ENCODE data around the gene TFF2.

Gene TFF2

DNA sequence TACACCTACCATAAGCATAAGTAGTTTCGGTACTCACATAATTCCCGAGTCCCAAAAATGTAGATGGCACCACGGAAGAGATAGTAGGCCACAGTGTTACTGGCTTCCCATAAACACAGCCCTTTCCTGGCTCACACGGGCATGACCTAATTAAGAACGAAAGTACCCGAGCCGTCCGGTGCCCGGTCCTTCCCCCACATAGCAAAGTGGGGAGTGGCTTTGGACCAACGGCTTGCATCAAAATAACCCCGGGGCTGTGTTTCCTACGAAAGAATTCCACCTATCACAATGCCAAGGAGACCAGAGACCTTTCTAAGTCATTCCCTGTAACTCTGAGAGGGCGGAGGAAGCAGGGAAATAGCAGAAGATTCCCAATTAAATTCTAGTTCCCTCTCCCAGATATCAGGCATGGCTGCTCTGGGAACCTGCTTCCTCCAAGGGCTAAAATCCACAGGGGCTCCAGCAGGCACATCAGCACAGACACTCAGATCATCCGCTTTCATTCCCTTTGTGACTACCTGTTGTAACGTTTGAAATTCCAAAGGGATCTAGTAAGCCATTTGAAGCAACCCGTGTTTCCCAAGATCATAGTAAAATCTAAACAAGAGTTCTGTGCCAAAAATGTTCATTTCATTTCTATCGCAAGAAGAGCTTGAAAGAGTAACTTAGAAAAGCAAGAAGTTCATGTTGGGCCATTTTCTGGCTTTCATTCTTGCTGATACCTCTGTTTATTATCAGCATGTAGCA, 45.3 kb upstream of the TFF2 start, which contains the start of gene TMPRSS3:
Gene TMPRSS3 (minus strand): TSS at position 148 of the 747 bp plus-strand sequence. CDS start 635 bp downstream, outside the sequence.
- Histone ChIP-seq H3K4me3 (ENCODE audit: low read depth, low read length) (no peak within 1 kb of the TSS), H3K36me3 (replicated peaks) (no peaks in the 10 kb centered on the region), H3K27ac (no peak within 1 kb of the TSS), H3K27me3 (replicated peaks) (no peaks in the 10 kb centered on the region)
- DNase-seq, result no peak
- in situ Hi-C loops (cut with HindIII; ENCODE audit: low pct_ligation_motif_present, low sequenced_read_pairs), result no loop called here
- TF ChIP-seq, protein P1, sequence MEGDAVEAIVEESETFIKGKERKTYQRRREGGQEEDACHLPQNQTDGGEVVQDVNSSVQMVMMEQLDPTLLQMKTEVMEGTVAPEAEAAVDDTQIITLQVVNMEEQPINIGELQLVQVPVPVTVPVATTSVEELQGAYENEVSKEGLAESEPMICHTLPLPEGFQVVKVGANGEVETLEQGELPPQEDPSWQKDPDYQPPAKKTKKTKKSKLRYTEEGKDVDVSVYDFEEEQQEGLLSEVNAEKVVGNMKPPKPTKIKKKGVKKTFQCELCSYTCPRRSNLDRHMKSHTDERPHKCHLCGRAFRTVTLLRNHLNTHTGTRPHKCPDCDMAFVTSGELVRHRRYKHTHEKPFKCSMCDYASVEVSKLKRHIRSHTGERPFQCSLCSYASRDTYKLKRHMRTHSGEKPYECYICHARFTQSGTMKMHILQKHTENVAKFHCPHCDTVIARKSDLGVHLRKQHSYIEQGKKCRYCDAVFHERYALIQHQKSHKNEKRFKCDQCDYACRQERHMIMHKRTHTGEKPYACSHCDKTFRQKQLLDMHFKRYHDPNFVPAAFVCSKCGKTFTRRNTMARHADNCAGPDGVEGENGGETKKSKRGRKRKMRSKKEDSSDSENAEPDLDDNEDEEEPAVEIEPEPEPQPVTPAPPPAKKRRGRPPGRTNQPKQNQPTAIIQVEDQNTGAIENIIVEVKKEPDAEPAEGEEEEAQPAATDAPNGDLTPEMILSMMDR (IDR thresholded peaks at IDR 0.05; ENCODE audit: low read depth, low read length, missing control alignments), result no peak

DNA sequence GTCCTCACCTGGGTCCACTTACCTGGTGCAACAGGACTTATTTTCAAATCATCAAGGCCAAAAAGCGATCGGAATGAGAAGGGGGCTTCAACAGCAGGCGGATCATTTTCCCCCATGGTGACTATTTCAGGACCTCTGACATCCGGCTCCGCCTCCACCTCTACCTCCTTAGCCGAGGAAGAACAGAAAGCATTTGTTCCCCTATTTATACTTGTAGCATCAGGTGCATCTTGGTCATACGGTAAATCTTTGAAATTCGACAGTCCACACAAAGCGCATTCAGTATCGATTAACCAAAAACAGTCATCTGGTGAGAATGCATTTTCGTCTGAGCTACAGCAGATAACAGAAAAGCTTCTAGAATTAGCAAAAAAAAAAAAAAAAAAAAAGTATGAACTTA, 44.5 kb upstream of the TFF2 start:
- Histone ChIP-seq H3K36me3 (replicated peaks) (no peaks in the 10 kb centered on the region), H3K27ac (no peak overlapping the region), H3K27me3 (replicated peaks) (no peaks in the 10 kb centered on the region), H3K4me3 (ENCODE audit: low read depth, low read length) (no peak overlapping the region)
- in situ Hi-C loops (cut with HindIII; ENCODE audit: low pct_ligation_motif_present, low sequenced_read_pairs), result no loop called here
- TF ChIP-seq, protein P1 (IDR thresholded peaks at IDR 0.05; ENCODE audit: low read depth, low read length, missing control alignments), result no peak
- DNase-seq, result no peak

DNA sequence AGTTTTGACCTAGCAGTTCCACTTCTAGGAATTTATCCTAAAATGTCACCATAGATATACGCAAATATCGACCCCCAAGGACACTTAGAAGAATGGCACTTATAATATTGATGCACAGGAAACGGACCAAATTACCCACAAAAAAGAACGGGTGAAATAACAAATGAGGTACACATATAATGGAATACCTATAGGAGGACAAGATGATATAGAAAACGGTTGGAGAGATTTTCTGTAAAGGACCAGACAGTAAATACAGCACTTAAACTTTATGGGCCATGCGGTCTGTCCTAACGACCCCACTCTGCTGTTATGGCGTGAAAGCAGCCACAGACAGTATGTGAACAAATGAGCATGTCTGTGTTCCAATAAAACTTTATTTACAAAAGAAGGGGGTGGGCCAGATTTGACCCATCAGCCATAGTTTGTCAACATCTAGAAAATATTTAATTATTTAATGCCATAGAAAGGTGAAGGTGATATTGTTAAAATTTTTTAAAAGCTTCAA, 42.7 kb upstream of the TFF2 start:
- no peaks in the 10 kb centered on the region for H3K36me3 ChIP-seq (replicated peaks)
- H3K27ac ChIP-seq, result no peak overlapping the region
- DNase-seq, result no peak
- no peaks in the 10 kb centered on the region for H3K27me3 ChIP-seq (replicated peaks)
- H3K4me3 ChIP-seq (ENCODE audit: low read depth, low read length), result no peak overlapping the region
- TF ChIP-seq, protein P1 (IDR thresholded peaks at IDR 0.05; ENCODE audit: low read depth, low read length, missing control alignments), result no peak
- in situ Hi-C loops (cut with HindIII; ENCODE audit: low pct_ligation_motif_present, low sequenced_read_pairs), result no loop called here

DNA sequence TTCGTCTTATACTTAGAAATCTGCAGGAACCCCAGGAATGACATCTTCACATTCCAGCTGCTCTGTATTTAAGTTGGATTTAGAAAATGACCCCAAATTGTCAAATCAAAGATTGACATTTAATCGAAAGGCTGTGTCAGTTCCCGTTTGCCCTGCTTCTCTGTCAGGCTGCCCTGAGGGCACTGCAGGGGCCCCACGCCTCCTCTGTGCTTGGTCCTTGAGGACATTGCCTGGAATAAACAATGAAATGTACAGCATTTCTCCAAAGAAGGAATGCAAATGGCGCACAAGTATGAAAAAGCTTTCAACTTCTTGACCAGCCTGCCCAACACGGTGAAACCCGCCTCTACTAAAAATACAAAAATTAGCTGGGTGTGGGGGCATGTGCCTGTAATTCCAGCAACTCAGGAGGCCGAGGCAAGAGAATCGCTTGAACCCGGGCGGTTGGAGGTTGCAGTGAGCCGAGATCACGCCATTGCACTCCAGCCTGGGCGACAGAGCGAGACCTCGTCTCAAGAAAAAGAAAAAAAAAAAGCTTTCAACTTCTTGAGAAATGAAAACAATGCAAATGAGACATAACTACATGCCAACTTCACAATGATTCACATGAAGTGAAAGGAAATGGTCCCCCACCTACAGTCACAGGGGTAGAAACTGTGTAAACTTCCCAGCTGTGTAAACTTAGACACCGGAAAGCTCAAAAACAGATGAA, 42.1 kb upstream of the TFF2 start:
- peak; percentile 46 for DNase-seq
- H3K4me3 ChIP-seq (ENCODE audit: low read depth, low read length), result no peak overlapping the region

DNA sequence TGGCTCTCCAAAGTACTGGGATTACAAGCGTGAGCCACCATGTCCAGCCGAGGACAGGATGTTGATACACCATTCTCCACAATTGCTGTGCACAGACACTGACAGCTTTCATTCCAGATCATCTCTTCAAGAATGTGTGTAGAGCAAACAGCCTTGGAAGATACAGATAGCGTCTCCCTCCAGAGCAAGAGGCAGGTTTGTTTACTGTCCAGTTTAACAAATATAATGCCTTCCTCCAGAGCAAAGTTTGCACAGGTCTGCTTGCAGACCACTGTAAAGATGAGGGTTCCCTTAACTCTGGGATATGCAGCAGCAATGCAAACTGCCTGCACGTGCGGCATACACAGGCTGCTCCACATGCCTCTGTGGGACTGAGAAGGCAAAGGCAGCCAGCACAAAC, 40.5 kb upstream of the TFF2 start:
- TF ChIP-seq, protein P1 (IDR thresholded peaks at IDR 0.05; ENCODE audit: low read depth, low read length, missing control alignments), result no peak
- Histone ChIP-seq H3K27me3 (replicated peaks) (no peaks in the 10 kb centered on the region), H3K27ac (no peak overlapping the region), H3K36me3 (replicated peaks) (no peaks in the 10 kb centered on the region), H3K4me3 (ENCODE audit: low read depth, low read length) (no peak overlapping the region)
- in situ Hi-C loops (cut with HindIII; ENCODE audit: low pct_ligation_motif_present, low sequenced_read_pairs), result no loop called here
- DNase-seq, result no peak

More for the DNA sequence above, 42.1 kb upstream of the TFF2 start:
- TF ChIP-seq, protein P1 (IDR thresholded peaks at IDR 0.05; ENCODE audit: low read depth, low read length, missing control alignments), result no peak
- Histone ChIP-seq H3K27ac (no peak overlapping the region), H3K36me3 (replicated peaks) (no peaks in the 10 kb centered on the region), H3K27me3 (replicated peaks) (no peaks in the 10 kb centered on the region)
- in situ Hi-C loops (cut with HindIII; ENCODE audit: low pct_ligation_motif_present, low sequenced_read_pairs), result no loop called here

All from brain microvascular endothelial cell (primary cell).